22Rv1 (cell line): ENCODE results near the gene UBD.

ENCODE experiments used
- H3K27ac ChIP-seq: fragments of 450-650 bp; 2 replicates; pipeline ENCODE4 v1.5.1; 2017
- CTCF ChIP-seq: fragments of 450-650 bp; IDR thresholded peaks from 2 replicates; pipeline ENCODE4 v1.5.1; 2017; ENCODE audit warnings: mild to moderate bottlenecking
- ZFX ChIP-seq: fragments of 450-650 bp; IDR thresholded peaks from 2 replicates; pipeline ENCODE4 v1.6.1; 2017; ENCODE audit warnings: antibody characterized with exemption, borderline replicate concordance

The UBD gene

GRCh38 chr6:29561091-29561490 lies 1.6 kb upstream of the UBD start:
- H3K27ac ChIP-seq, result no peak overlapping the region
- no peak for TF ChIP-seq ZFX

- no peak overlapping the region for H3K27ac ChIP-seq
- no peak for TF ChIP-seq CTCF
- no peak for TF ChIP-seq ZFX
These were observed 973 bp downstream of the UBD start for GRCh38 chr6:29558439-29559079.

- H3K27ac ChIP-seq, result no peak overlapping the region
- no peak for TF ChIP-seq ZFX
These were observed 2.2 kb downstream of the UBD start for GRCh38 chr6:29557320-29557719.

GRCh38 chr6:29554764-29555163 lies 4.8 kb downstream of the UBD start:
- H3K27ac ChIP-seq, result no peak overlapping the region
- TF ChIP-seq ZFX (no peak), CTCF (no peak)

GRCh38 chr6:29553268-29554057 lies 6.1 kb downstream of the UBD start:
- peak; percentile 43 for TF ChIP-seq CTCF
- no peak for TF ChIP-seq ZFX
- H3K27ac ChIP-seq, result no peak overlapping the region

GRCh38 chr6:29552512-29553051 lies 7.0 kb downstream of the UBD start:
- no peak overlapping the region for H3K27ac ChIP-seq
- TF ChIP-seq CTCF (no peak), ZFX (no peak)

- no peak overlapping the region for H3K27ac ChIP-seq
- TF ChIP-seq CTCF (no peak), ZFX (no peak)
These were observed 12.0 kb downstream of the UBD start for GRCh38 chr6:29547573-29547972.

GRCh38 chr6:29537714-29538403 lies 21.7 kb downstream of the UBD start:
- no peak overlapping the region for H3K27ac ChIP-seq
- TF ChIP-seq CTCF, result no peak
- no peak for TF ChIP-seq ZFX
